K562 (cell line): ENCODE measurements around the gene RSPH9. TPM values are rescaled to one million over a fixed set of nuclear protein-coding genes. Genes with fewer than 3 reads are reported as not detected.

Source experiments
- CTBP1 ChIP-seq: fragments of 450-650 bp; IDR thresholded peaks from 2 replicates; pipeline ENCODE4 v1.6.1; 2016; ENCODE audit warnings: borderline replicate concordance
- DEAF1 ChIP-seq: fragments of 450-650 bp; formaldehyde crosslinking; IDR thresholded peaks from 2 replicates; pipeline ENCODE4 v1.4.0; 2020; ENCODE audit warnings: mild to moderate bottlenecking, moderate library complexity
- HNRNPUL1 ChIP-seq: fragments of 200-400 bp; formaldehyde crosslinking; IDR thresholded peaks from 2 replicates; pipeline ENCODE4 v1.6.1; 2017; ENCODE audit warnings: low read length
- MBD2 ChIP-seq: sonication (generic); IDR thresholded peaks from 2 replicates; pipeline ENCODE4 v1.6.1; 2016; ENCODE audit warnings: low read depth, borderline replicate concordance
- MEF2A ChIP-seq: IDR thresholded peaks from 2 replicates; pipeline ENCODE4 v1.6.1; 2011; ENCODE audit warnings: low read depth, mild to moderate bottlenecking, low read length, moderate library complexity; ENCODE audit not compliant: control insufficient read depth
- NFYB ChIP-seq: IDR thresholded peaks from 2 replicates; pipeline ENCODE4 v1.6.1; 2011; ENCODE audit warnings: mild to moderate bottlenecking, moderate library complexity; ENCODE audit not compliant: insufficient read length; ENCODE audit errors: extremely low read depth
- RAD51 ChIP-seq: fragments of 450-650 bp; IDR thresholded peaks from 2 replicates; pipeline ENCODE4 v1.7.1; 2016; ENCODE audit warnings: low read depth, mild to moderate bottlenecking, borderline replicate concordance
- TARDBP ChIP-seq: fragments of 450-650 bp; IDR thresholded peaks from 2 replicates; pipeline ENCODE4 v1.6.1; 2016
- TBL1XR1 ChIP-seq, 2 experiments: IDR thresholded peaks; 2 replicates each; pipeline ENCODE4 v1.6.1; 2012; ENCODE audit warnings: improper control_type of control experiment in 2 of 2, low read length in 2 of 2, mild to moderate bottlenecking in 1 of 2
- TCF7L2 ChIP-seq: fragments of 150-350 bp; IDR thresholded peaks from 2 replicates; pipeline ENCODE4 v1.6.1; 2016; ENCODE audit warnings: low read depth, mild to moderate bottlenecking, low read length, moderate library complexity
- YY1 ChIP-seq, 3 experiments: IDR thresholded peaks; 2 replicates each; pipeline ENCODE4 v1.6.1; 2011; ENCODE audit warnings: low read length in 2 of 3, mild to moderate bottlenecking in 2 of 3, moderate library complexity in 2 of 3, borderline replicate concordance in 1 of 3, control low read depth in 1 of 3, low read depth in 1 of 3; ENCODE audit not compliant: insufficient read depth in 3 of 3, insufficient replicate concordance in 2 of 3, control insufficient read depth in 1 of 3, insufficient read length in 1 of 3; ENCODE audit errors: extremely low read depth in 1 of 3
- ZBTB33 ChIP-seq: sonication (generic); formaldehyde crosslinking; IDR thresholded peaks from 2 replicates; pipeline ENCODE4 v1.8.1; 2023; ENCODE audit warnings: mild to moderate bottlenecking, missing genetic modification reagents
- ZNF224 ChIP-seq: sonication (generic); formaldehyde crosslinking; IDR thresholded peaks from 2 replicates; pipeline ENCODE4 v1.8.0; 2022; ENCODE audit warnings: mild to moderate bottlenecking, missing genetic modification reagents
- ZNF707 ChIP-seq: fragments of 250-450 bp; sonication (Bioruptor Pico); conservative IDR thresholded peaks from 2 replicates; pipeline ENCODE4 v1.8.0; 2022; ENCODE audit warnings: inconsistent platforms, mild to moderate bottlenecking, moderate library complexity
- polyA plus RNA-seq, 8 experiments: library from polyadenylated mRNA; depleted of rRNA in 4 of 8; stranded (reverse) in 5 of 8; unstranded in 3 of 8; fragments of >200 nt; fragmentation: Nextera tagmentation in 2 of 8; fragmentation: Illumina TruSeq in 1 of 8; extraction: Ambion mirVana in 2 of 8; extraction: Trizol in 1 of 8; gene quantifications; 2 replicates each; pipeline versions ENCODE4 v1.2.1 to v1.2.3, GENCODE V29; 2011 to 2014; ENCODE audit warnings: inconsistent platforms in 1 of 8, missing spikeins in 1 of 8
- total RNA-seq, 7 experiments: library from RNA; depleted of rRNA in 6 of 7; stranded (reverse); fragments of >200 nt in 6 of 7; fragmentation: Illumina TruSeq in 2 of 7; extraction: Trizol in 2 of 7; gene quantifications; 2 replicates each; pipeline versions ENCODE4 v1.2.1 to v1.2.3, GENCODE V29; 2011 to 2021; ENCODE audit warnings: low replicate concordance in 1 of 7
- TF ChIP-seq, protein P1 (sequence below): fragments of 450-650 bp; conservative IDR thresholded peaks from 2 replicates; pipeline ENCODE4 v1.6.1; 2016; ENCODE audit warnings: missing genetic modification characterization, low read depth, mild to moderate bottlenecking, control low read depth, missing compliant biosample characterization
- TF ChIP-seq, protein P2 (sequence below), 3 experiments: IDR thresholded peaks in 2 of 3; conservative IDR thresholded peaks in 1 of 3; 2 replicates each; pipeline ENCODE4 v1.5.1; 2011 to 2012; ENCODE audit warnings: low read length in 3 of 3, mild to moderate bottlenecking in 3 of 3, control low read depth in 2 of 3, improper control_type of control experiment in 1 of 3, inconsistent platforms in 1 of 3, low read depth in 1 of 3, mixed read lengths in 1 of 3, moderate library complexity in 1 of 3; ENCODE audit not compliant: insufficient read depth in 2 of 3

RSPH9 gene
- total and polyA plus RNA-seq, 9 of the 15 experiments (the other 6 are each of a cell fraction or from before 2014, with no cell fraction given): 0.05 to 0.60 (median 0.39) TPM; not detected in 6

GRCh38 chr6:43627008-43627825, 17.6 kb upstream of the RSPH9 start (continued):
- TF ChIP-seq TBL1XR1 (IDR thresholded peaks at IDR 0.05; ENCODE audit: low read length in 2 of 2) (peak in 1 of 2 experiments; percentile 50; a peak in 1 of 4 replicates), MBD2 (peak; percentile 29), YY1 (IDR thresholded peaks at IDR 0.05; ENCODE audit: borderline replicate concordance in 1 of 3, control insufficient read depth in 1 of 3, extremely low read depth in 1 of 3, insufficient read depth in 3 of 3, insufficient read length in 1 of 3, insufficient replicate concordance in 2 of 3, low read depth in 1 of 3, low read length in 2 of 3) (peak in 2 of 3 experiments; percentile 47 to 91), ZNF707 (CRISPR knock-in tag) (peak; percentile 1; the same call in 1 of the 2 replicates), ZBTB33 (CRISPR knock-in tag) (peak; percentile 40; the same call in 1 of the 2 replicates), DEAF1 (CRISPR knock-in tag) (peak; percentile 37; the same call in 1 of the 2 replicates), NFYB (no peak), TCF7L2 (no peak), CTBP1 (peak; percentile 55; the same call in 1 of the 2 replicates), ZNF224 (no peak), HNRNPUL1 (no peak), TARDBP (no peak; the same call in 1 of the 2 replicates), MEF2A (no peak), RAD51 (no peak)
- TF ChIP-seq, protein P1, sequence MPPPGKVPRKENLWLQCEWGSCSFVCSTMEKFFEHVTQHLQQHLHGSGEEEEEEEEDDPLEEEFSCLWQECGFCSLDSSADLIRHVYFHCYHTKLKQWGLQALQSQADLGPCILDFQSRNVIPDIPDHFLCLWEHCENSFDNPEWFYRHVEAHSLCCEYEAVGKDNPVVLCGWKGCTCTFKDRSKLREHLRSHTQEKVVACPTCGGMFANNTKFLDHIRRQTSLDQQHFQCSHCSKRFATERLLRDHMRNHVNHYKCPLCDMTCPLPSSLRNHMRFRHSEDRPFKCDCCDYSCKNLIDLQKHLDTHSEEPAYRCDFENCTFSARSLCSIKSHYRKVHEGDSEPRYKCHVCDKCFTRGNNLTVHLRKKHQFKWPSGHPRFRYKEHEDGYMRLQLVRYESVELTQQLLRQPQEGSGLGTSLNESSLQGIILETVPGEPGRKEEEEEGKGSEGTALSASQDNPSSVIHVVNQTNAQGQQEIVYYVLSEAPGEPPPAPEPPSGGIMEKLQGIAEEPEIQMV (tag): peak; percentile 75
- TF ChIP-seq, protein P2, sequence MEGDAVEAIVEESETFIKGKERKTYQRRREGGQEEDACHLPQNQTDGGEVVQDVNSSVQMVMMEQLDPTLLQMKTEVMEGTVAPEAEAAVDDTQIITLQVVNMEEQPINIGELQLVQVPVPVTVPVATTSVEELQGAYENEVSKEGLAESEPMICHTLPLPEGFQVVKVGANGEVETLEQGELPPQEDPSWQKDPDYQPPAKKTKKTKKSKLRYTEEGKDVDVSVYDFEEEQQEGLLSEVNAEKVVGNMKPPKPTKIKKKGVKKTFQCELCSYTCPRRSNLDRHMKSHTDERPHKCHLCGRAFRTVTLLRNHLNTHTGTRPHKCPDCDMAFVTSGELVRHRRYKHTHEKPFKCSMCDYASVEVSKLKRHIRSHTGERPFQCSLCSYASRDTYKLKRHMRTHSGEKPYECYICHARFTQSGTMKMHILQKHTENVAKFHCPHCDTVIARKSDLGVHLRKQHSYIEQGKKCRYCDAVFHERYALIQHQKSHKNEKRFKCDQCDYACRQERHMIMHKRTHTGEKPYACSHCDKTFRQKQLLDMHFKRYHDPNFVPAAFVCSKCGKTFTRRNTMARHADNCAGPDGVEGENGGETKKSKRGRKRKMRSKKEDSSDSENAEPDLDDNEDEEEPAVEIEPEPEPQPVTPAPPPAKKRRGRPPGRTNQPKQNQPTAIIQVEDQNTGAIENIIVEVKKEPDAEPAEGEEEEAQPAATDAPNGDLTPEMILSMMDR (IDR thresholded peaks at IDR 0.05 in 2 of 3, conservative IDR thresholded peaks at IDR 0.05 in 1 of 3; ENCODE audit: insufficient read depth in 2 of 3, low read depth in 1 of 3, low read length in 3 of 3): no peak
